GM23338 (cell line): Measurements from ENCODE around the gene ZNF358. TPM values are rescaled to one million over a fixed set of nuclear protein-coding genes. Genes with fewer than 3 reads are reported as not detected.

Experiments
- EZH2 ChIP-seq: fragments of 200-600 bp; sonication (generic); IDR thresholded peaks from one replicate; pipeline ENCODE4 v1.8.0; 2017; ENCODE audit warnings: antibody characterized with exemption, mild to moderate bottlenecking, low read depth; ENCODE audit not compliant: unreplicated experiment
- JUNB ChIP-seq: IDR thresholded peaks from one replicate; pipeline ENCODE4 v1.6.1; 2016; ENCODE audit warnings: antibody characterized with exemption; ENCODE audit not compliant: unreplicated experiment
- STAT1 ChIP-seq: IDR thresholded peaks from one replicate; pipeline ENCODE4 v1.6.1; 2016; ENCODE audit warnings: antibody characterized with exemption; ENCODE audit not compliant: unreplicated experiment
- ZNF114 ChIP-seq: fragments of 250-450 bp; sonication (Bioruptor Pico); IDR thresholded peaks from 2 replicates; pipeline ENCODE4 v1.5.0; 2020; ENCODE audit warnings: mild to moderate bottlenecking, moderate library complexity
- ZNF462 ChIP-seq: fragments of 250-450 bp; sonication (Bioruptor Pico); IDR thresholded peaks from 2 replicates; pipeline ENCODE4 v1.5.0; 2020; ENCODE audit warnings: mild to moderate bottlenecking, moderate library complexity
- polyA plus RNA-seq: library from polyadenylated mRNA; unstranded; fragments of >200 nt; fragmentation: Nextera tagmentation; extraction: Ambion mirVana; gene quantifications from 2 replicates; pipeline ENCODE4 v1.2.1, GENCODE V29; 2016
- small RNA-seq: library from RNA; depleted of rRNA; stranded (forward); fragments of <200 nt; gene quantifications from one replicate; pipeline ENCODE3, GENCODE V24; 2014; ENCODE audit warnings: low replicate concordance
- total RNA-seq: library from RNA; depleted of rRNA; stranded (reverse); fragments of >200 nt; shearing (Covaris generic); gene quantifications from 2 replicates; pipeline ENCODE4 v1.2.3, GENCODE V29; 2014; rRNA removed

ZNF358 gene
- total and polyA plus RNA-seq, 2 experiments from 2014 or later = 23.8 to 52.9 TPM

GRCh38 chr19:7565332-7565731 is 49.4 kb downstream of the ZNF358 start (continued):
- TF ChIP-seq ZNF462 (CRISPR knock-in tag) = no peak
- no peak for TF ChIP-seq JUNB
- TF ChIP-seq EZH2 = no peak
- no peak for TF ChIP-seq STAT1
- no peak for TF ChIP-seq ZNF114 (CRISPR knock-in tag)

Small RNAs within 50 kb of the gene (small RNA-seq; reads per million reads assigned to genes)
- not detected for gene AC008878.2

Other genes starting within 250 kb of the ZNF358 start
- gene INSR, start 221.7 kb upstream of the ZNF358 start, total RNA-seq = 52.1 and 55.2 TPM in 2 replicates
- gene INSR, start 221.7 kb upstream of the ZNF358 start, polyA plus RNA-seq = 17.3 and 19.2 TPM in 2 replicates
- 44.0 and 47.6 TPM in 2 replicates for gene ARHGEF18, start 167.2 kb upstream of the ZNF358 start, total RNA-seq
- gene ARHGEF18, start 167.2 kb upstream of the ZNF358 start, polyA plus RNA-seq = 12.8 and 14.6 TPM in 2 replicates
- gene PEX11G, start 27.1 kb upstream of the ZNF358 start, total RNA-seq = 1.2 and 2.2 TPM in 2 replicates
- 2.2 and 3.1 TPM in 2 replicates for gene PEX11G, start 27.1 kb upstream of the ZNF358 start, polyA plus RNA-seq
- 7.2 and 11.0 TPM in 2 replicates for gene MCOLN1, start 6.5 kb downstream of the ZNF358 start, total RNA-seq
- gene MCOLN1, start 6.5 kb downstream of the ZNF358 start, polyA plus RNA-seq = 16.1 and 16.2 TPM in 2 replicates
- 135 and 147 TPM in 2 replicates for gene PNPLA6, start 19.6 kb downstream of the ZNF358 start, total RNA-seq
- 66.6 and 74.1 TPM in 2 replicates for gene PNPLA6, start 19.6 kb downstream of the ZNF358 start, polyA plus RNA-seq
- 29.9 and 32.2 TPM in 2 replicates for gene CAMSAP3, start 79.8 kb downstream of the ZNF358 start, total RNA-seq
- 6.4 and 10.2 TPM in 2 replicates for gene CAMSAP3, start 79.8 kb downstream of the ZNF358 start, polyA plus RNA-seq
- gene XAB2, start 113.4 kb downstream of the ZNF358 start, total RNA-seq = 65.2 and 69.0 TPM in 2 replicates
- 18.4 and 20.0 TPM in 2 replicates for gene XAB2, start 113.4 kb downstream of the ZNF358 start, polyA plus RNA-seq
- 8.6 and 9.9 TPM in 2 replicates for gene PET100, start 113.7 kb downstream of the ZNF358 start, total RNA-seq
- 636 and 765 TPM in 2 replicates for gene PET100, start 113.7 kb downstream of the ZNF358 start, polyA plus RNA-seq
- gene PCP2, start 117.6 kb downstream of the ZNF358 start, total RNA-seq = not detected in 2 replicates
- 0.40 TPM in 1 of 2 replicates, not detected in the other for gene PCP2, start 117.6 kb downstream of the ZNF358 start, polyA plus RNA-seq
- gene STXBP2, start 121.0 kb downstream of the ZNF358 start, total RNA-seq = 37.6 and 55.8 TPM in 2 replicates
- 42.6 and 45.0 TPM in 2 replicates for gene STXBP2, start 121.0 kb downstream of the ZNF358 start, polyA plus RNA-seq
- not detected in 2 replicates for gene RETN, start 152.9 kb downstream of the ZNF358 start, total RNA-seq
- not detected in 2 replicates for gene RETN, start 152.9 kb downstream of the ZNF358 start, polyA plus RNA-seq
- not detected in 2 replicates for gene MCEMP1, start 161.0 kb downstream of the ZNF358 start, total RNA-seq
- not detected in 2 replicates for gene MCEMP1, start 161.0 kb downstream of the ZNF358 start, polyA plus RNA-seq
- gene TRAPPC5, start 164.7 kb downstream of the ZNF358 start, total RNA-seq = 78.3 and 83.8 TPM in 2 replicates
- 252 and 284 TPM in 2 replicates for gene TRAPPC5, start 164.7 kb downstream of the ZNF358 start, polyA plus RNA-seq
- gene FCER2, start 186.0 kb downstream of the ZNF358 start, total RNA-seq = not detected in 2 replicates
- gene FCER2, start 186.0 kb downstream of the ZNF358 start, polyA plus RNA-seq = 0.29 and 0.38 TPM in 2 replicates
- 0.23 and 0.52 TPM in 2 replicates for gene CLEC4G, start 216.0 kb downstream of the ZNF358 start, total RNA-seq
- 0.65 and 0.70 TPM in 2 replicates for gene CLEC4G, start 216.0 kb downstream of the ZNF358 start, polyA plus RNA-seq
- gene CD209, start 231.4 kb downstream of the ZNF358 start, total RNA-seq = 0.35 TPM in 1 of 2 replicates, not detected in the other
- not detected in 2 replicates for gene CD209, start 231.4 kb downstream of the ZNF358 start, polyA plus RNA-seq
- gene CLEC4M, start 247.1 kb downstream of the ZNF358 start, total RNA-seq = not detected in 2 replicates
- not detected in 2 replicates for gene CLEC4M, start 247.1 kb downstream of the ZNF358 start, polyA plus RNA-seq